Activated CD8-positive, alpha-beta memory T cell treated with anti-CD3 and anti-CD28 coated beads, Interleukin-2, amount 10 ng/mL, durations not matched to agents 7 days and 5 days (primary cell): ENCODE measurements around the gene ADAMTS7. TPM values are rescaled to one million over a fixed set of nuclear protein-coding genes. Genes with fewer than 3 reads are reported as not detected.
"Not testable (repeated sequence)": the region's sequence is repeated elsewhere in the genome, so short reads cannot be mapped to it uniquely, and the experiment has no call there.

ENCODE experiments used
- ATAC-seq: fragments of 150-1000 bp; cut with Tn5 transposase; one replicate; pipeline ENCODE4 v1.10.0; 2021; ENCODE audit warnings: moderate library complexity
- CTCF ChIA-PET: fragments of 350-600 bp; sonication (Branson Sonifier 250); formaldehyde crosslinking; loops from one replicate; lab custom pipeline; 2021; ENCODE audit warnings: antibody characterized with exemption; lab: Charles Lee
- DNase-seq: peaks from one replicate; pipeline ENCODE4 v3.0.0-alpha.2; 2020
- H3K27ac Mint-ChIP-seq: one replicate; pipeline ENCODE4 v1.8.0; 2021; ENCODE audit warnings: mild to moderate bottlenecking, mixed read lengths
- H3K27me3 Mint-ChIP-seq: one replicate; pipeline ENCODE4 v1.8.0; 2021; ENCODE audit warnings: mixed read lengths
- H3K36me3 Mint-ChIP-seq: one replicate; pipeline ENCODE4 v1.8.0; 2021; ENCODE audit warnings: mild to moderate bottlenecking, mixed read lengths
- H3K4me1 Mint-ChIP-seq: one replicate; pipeline ENCODE4 v1.8.0; 2021; ENCODE audit warnings: mixed read lengths
- H3K4me3 Mint-ChIP-seq: one replicate; pipeline ENCODE4 v1.8.0; 2021; ENCODE audit warnings: mild to moderate bottlenecking, moderate library complexity, mixed read lengths
- H3K9me3 Mint-ChIP-seq: one replicate; pipeline ENCODE4 v1.8.0; 2022; ENCODE audit warnings: low read depth, mixed read lengths
- total RNA-seq, 2 experiments: library from RNA; stranded (reverse); gene quantifications; one replicate each; pipeline ENCODE4 v1.2.3, GENCODE V29; 2021

The ADAMTS7 gene
- total RNA-seq, 2 experiments from 2014 or later = 0.18 to 0.28 TPM

DNA sequence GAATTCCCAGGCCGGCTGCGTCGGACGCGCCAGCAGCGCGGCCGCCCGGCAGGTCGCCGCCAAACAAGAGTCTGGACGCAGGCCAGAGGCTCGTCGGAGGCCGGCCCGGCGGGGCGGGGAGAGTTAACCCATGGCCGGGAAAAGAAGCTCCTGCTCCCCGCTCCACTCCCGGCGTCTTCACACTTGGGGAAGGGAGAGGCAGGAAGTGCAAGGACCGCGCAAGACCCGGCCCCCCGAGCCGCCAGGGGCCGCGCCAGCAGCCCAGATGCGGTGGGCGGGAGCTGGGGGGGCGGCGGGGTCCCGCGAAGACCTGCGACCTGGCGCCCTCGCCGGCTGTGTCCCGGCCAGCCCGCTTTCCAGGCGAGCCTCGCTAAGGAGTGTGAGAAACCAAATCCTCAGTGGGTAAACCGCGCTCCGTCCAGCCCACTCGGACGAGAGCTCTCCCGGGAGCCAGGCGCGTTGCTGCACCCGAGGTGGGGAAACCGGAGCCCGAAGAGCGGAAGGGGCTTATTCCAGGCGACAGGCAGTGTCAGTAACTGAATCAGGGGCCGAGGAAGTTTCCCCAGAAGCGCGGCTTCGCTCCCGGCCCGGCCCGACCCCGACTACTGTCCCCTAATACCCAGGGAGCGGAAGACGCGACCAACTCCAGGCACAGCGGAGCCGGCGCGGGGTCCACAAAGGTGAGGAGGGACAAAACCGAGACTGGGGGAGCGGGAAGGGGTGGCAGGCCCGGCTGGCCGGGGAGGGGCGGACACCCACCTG lies 721 bp downstream of the ADAMTS7 start:
- DNase-seq = no peak
- H3K27me3 Mint-ChIP-seq = peaks cover 52% of the 10 kb centered on the region
- CTCF ChIA-PET = interaction anchor here (0.9 to 2.8 kb wide), 4 partner anchors 18 to 171 kb away, joined by 3 to 8 read pairs (median 4); no protein-coding TSS in a partner anchor

DNA sequence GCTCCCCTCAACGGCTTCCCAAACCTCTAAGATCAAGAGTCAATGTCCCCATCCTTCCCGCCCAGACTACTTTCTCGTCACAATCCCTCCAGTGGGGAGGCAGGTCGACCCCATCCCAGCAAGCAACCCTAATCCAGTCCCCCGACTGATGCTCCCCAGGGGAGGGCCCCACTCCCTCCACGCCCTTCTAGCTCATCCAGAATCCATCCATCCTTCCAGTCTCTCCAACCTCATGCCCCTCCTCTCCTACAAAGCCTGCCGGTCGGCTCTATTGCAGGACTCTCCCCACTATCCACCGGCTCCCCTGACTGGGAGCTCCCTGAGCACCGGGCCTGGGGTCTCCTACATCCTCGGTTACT lies 1.3 kb downstream of the ADAMTS7 start:
- peaks cover 6% of the 10 kb centered on the region for H3K4me1 Mint-ChIP-seq
- DNase-seq (no peak), ATAC-seq (no peak)
- peaks cover 3% of the 10 kb centered on the region for H3K36me3 Mint-ChIP-seq
- CTCF ChIA-PET = interaction anchor here (1.0 to 2.8 kb wide), 3 partner anchors 18 to 59 kb away, joined by 3 to 8 read pairs (median 6); no protein-coding TSS in a partner anchor
- peak overlapping the region; percentile 31 for H3K4me3 Mint-ChIP-seq
- H3K9me3 Mint-ChIP-seq = no peaks in the 10 kb centered on the region
- no peak overlapping the region for H3K27ac Mint-ChIP-seq
- peaks cover 52% of the 10 kb centered on the region for H3K27me3 Mint-ChIP-seq

More for the DNA sequence above, 721 bp downstream of the ADAMTS7 start:
- Mint-ChIP-seq H3K27ac (no peak overlapping the region), H3K36me3 (peaks cover 3% of the 10 kb centered on the region), H3K4me1 (peaks cover 6% of the 10 kb centered on the region), H3K4me3 (peak overlapping the region; percentile 37), H3K9me3 (no peaks in the 10 kb centered on the region)
- peak; percentile 3 for ATAC-seq

DNA sequence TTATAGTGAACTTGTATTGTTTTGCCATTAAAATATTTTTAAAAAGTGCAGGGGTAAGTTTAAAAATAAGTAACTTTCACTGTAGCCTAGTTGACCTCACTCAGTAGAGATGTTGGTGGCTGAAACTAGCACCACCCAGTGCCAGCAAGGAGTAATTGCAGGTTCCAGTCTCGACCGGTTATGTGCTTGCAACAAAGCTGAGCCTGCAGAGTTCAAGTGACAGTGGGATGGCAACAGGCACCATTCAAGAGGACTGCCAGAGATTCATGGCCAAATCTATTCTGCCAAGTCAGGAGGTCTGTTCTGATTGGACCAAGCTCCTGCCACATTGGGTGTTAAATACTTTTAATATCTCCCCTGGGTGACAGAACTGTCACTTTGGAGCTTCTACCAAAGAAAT lies 2.7 kb downstream of the ADAMTS7 start:
- Mint-ChIP-seq H3K4me3 (no peak overlapping the region), H3K27me3 (peaks cover 47% of the 10 kb centered on the region), H3K27ac (no peak overlapping the region), H3K9me3 (no peaks in the 10 kb centered on the region), H3K36me3 (peaks cover 3% of the 10 kb centered on the region), H3K4me1 (peaks cover 6% of the 10 kb centered on the region)
- DNase-seq = peak; percentile 51
- ATAC-seq = peak; percentile 44
- CTCF ChIA-PET = interaction anchor here (0.5 to 1.6 kb wide), 6 partner anchors 11 to 60 kb away, joined by 3 to 4 read pairs (median 3); no protein-coding TSS in a partner anchor

- CTCF ChIA-PET = interaction anchor here (0.7 to 1.6 kb wide), 4 partner anchors 48 to 67 kb away, joined by 3 to 4 read pairs (median 4); no protein-coding TSS in a partner anchor
- peaks cover 39% of the 10 kb centered on the region for H3K27me3 Mint-ChIP-seq
- no peak for ATAC-seq
Observed at GRCh38 chr15:78807359-78807758, 3.9 kb downstream of the ADAMTS7 start.

GRCh38 chr15:78804391-78804792 lies 6.9 kb downstream of the ADAMTS7 start:
- no peak overlapping the region for H3K27ac Mint-ChIP-seq
- H3K4me3 Mint-ChIP-seq = no peak overlapping the region
- no peaks in the 10 kb centered on the region for H3K36me3 Mint-ChIP-seq
- ATAC-seq = no peak
- DNase-seq = no peak
- no peaks in the 10 kb centered on the region for H3K9me3 Mint-ChIP-seq
- peaks cover 20% of the 10 kb centered on the region for H3K27me3 Mint-ChIP-seq
- CTCF ChIA-PET = no interaction called here
- no peaks in the 10 kb centered on the region for H3K4me1 Mint-ChIP-seq

More at GRCh38 chr15:78807359-78807758, 3.9 kb downstream of the ADAMTS7 start:
- Mint-ChIP-seq H3K4me3 (no peak overlapping the region), H3K9me3 (no peaks in the 10 kb centered on the region), H3K4me1 (peaks cover 5% of the 10 kb centered on the region), H3K36me3 (peaks cover 3% of the 10 kb centered on the region), H3K27ac (no peak overlapping the region)
- no peak for DNase-seq

GRCh38 chr15:78800806-78801205 lies 10.5 kb downstream of the ADAMTS7 start:
- CTCF ChIA-PET = no interaction called here
- DNase-seq = no peak
- no peaks in the 10 kb centered on the region for H3K36me3 Mint-ChIP-seq
- no peaks in the 10 kb centered on the region for H3K4me1 Mint-ChIP-seq
- H3K27ac Mint-ChIP-seq = no peak overlapping the region
- no peak overlapping the region for H3K4me3 Mint-ChIP-seq
- peaks cover 6% of the 10 kb centered on the region for H3K27me3 Mint-ChIP-seq
- no peaks in the 10 kb centered on the region for H3K9me3 Mint-ChIP-seq
- no peak for ATAC-seq

DNA sequence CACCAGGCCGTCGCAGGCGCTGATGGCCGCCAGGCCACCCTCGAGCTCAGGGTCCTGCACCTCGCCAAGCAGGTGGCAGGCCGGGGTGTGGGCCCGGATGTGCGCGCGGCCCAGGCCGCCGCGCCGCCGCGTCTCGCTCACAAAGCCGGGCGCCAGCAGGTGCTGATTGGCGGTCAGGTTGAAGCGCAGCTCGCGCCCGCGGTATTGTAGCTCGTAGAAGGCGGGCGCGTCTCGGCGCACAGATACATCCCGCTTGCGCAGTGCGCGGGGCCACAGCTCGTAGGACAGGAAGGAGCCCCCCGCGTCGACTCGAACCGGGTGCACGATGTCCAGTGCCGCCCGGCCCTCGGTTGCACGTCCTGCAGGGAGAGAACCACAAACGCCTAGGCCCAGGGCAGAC lies 11.1 kb downstream of the ADAMTS7 start:
- ATAC-seq (no peak), DNase-seq (no peak)
- Mint-ChIP-seq H3K4me1 (no peaks in the 10 kb centered on the region), H3K4me3 (no peak overlapping the region), H3K27me3 (peaks cover 6% of the 10 kb centered on the region), H3K9me3 (no peaks in the 10 kb centered on the region), H3K36me3 (no peaks in the 10 kb centered on the region), H3K27ac (no peak overlapping the region)
- CTCF ChIA-PET = no interaction called here

DNA sequence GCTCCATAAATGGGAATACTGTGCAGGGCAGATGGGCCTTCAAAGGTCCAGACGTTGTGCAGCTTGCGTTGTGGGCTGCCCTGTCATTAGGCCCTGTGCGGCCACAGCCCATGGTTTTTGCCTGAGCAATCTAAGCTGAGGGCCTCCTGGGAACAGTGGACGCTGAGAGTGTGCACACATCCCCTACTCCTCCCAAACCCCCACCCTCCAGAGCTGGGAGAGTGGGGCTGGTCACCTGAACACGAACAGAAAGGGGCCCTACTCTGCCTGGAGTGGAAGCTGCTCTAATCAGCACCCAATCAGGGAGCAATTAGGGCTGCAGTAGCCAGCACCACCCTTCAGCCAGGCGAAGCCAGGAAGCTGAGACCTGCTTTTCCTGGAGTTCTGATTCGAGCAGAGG lies 12.2 kb downstream of the ADAMTS7 start:
- H3K27ac Mint-ChIP-seq, H3K27me3 Mint-ChIP-seq, H3K4me3 Mint-ChIP-seq, H3K9me3 Mint-ChIP-seq, H3K4me1 Mint-ChIP-seq, DNase-seq, ATAC-seq, H3K36me3 Mint-ChIP-seq, CTCF ChIA-PET: not testable (repeated sequence)

DNA sequence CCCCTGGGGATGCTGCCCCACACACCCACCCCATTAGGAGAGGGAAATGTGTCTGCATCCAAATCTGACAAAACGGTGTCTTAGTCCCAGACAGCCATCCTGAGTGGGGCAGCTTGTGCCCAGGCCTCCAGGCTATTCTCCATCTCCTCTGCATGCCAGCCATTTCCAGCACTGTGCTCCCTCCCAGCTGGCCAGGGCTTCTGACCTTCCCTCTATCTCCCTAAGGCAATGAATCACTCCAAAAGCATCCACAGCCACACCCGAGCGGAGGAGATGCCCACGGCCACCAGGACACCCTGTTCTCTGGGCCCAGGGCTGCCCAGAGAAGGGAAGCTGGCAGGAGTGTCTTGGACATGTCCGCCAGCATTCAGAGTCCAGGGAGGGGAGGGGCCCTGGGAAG lies 12.9 kb downstream of the ADAMTS7 start:
- H3K4me3 Mint-ChIP-seq, H3K27ac Mint-ChIP-seq, H3K36me3 Mint-ChIP-seq, H3K27me3 Mint-ChIP-seq, H3K4me1 Mint-ChIP-seq, CTCF ChIA-PET, DNase-seq, H3K9me3 Mint-ChIP-seq, ATAC-seq: not testable (repeated sequence)

GRCh38 chr15:78797951-78798350 lies 13.3 kb downstream of the ADAMTS7 start:
- Mint-ChIP-seq H3K4me3 (no peak overlapping the region), H3K36me3 (no peaks in the 10 kb centered on the region), H3K9me3 (no peaks in the 10 kb centered on the region), H3K27ac (no peak overlapping the region), H3K4me1 (no peaks in the 10 kb centered on the region), H3K27me3 (no peaks in the 10 kb centered on the region)
- DNase-seq (no peak), ATAC-seq (no peak)
- CTCF ChIA-PET = no interaction called here

- H3K27me3 Mint-ChIP-seq = no peaks in the 10 kb centered on the region
- H3K4me3 Mint-ChIP-seq = no peak overlapping the region
- H3K36me3 Mint-ChIP-seq = no peaks in the 10 kb centered on the region
- no peaks in the 10 kb centered on the region for H3K9me3 Mint-ChIP-seq
- no peak overlapping the region for H3K27ac Mint-ChIP-seq
- CTCF ChIA-PET = interaction anchor here (1.3 kb wide), 1 partner anchor 15 kb away, joined by 3 read pairs; the partner anchor contains the start of gene ADAMTS7
- no peaks in the 10 kb centered on the region for H3K4me1 Mint-ChIP-seq
- ATAC-seq (no peak), DNase-seq (no peak)
Observed at GRCh38 chr15:78796510-78796909, 14.8 kb downstream of the ADAMTS7 start.

- CTCF ChIA-PET = no interaction called here
- H3K9me3 Mint-ChIP-seq = no peaks in the 10 kb centered on the region
- no peak overlapping the region for H3K27ac Mint-ChIP-seq
- peaks cover 2% of the 10 kb centered on the region for H3K4me1 Mint-ChIP-seq
- no peaks in the 10 kb centered on the region for H3K36me3 Mint-ChIP-seq
- no peaks in the 10 kb centered on the region for H3K27me3 Mint-ChIP-seq
- no peak for DNase-seq
- no peak overlapping the region for H3K4me3 Mint-ChIP-seq
- no peak for ATAC-seq
Observed at GRCh38 chr15:78795043-78795442, 16.2 kb downstream of the ADAMTS7 start.

DNA sequence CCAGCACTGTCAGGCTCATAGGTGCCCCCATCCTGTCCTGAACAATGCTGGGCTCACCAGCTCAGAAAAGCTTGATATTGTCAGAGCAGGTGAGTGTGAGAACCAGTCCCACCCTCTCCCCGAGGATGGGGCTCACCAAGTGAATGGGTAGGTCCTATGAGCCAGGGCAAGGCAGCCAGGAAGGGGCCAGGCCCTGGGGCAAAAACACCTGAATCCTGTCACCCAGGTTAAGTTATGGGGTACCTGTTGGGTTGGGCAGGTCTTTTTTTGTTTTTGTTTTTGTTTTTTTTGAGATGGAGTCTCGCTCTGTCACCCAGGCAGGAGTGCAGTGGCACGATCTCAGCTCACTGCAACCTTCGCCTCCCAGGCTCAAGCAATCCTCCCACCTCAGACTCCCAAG lies 16.8 kb downstream of the ADAMTS7 start:
- H3K27me3 Mint-ChIP-seq, DNase-seq, ATAC-seq, H3K4me1 Mint-ChIP-seq, H3K27ac Mint-ChIP-seq, CTCF ChIA-PET, H3K4me3 Mint-ChIP-seq, H3K36me3 Mint-ChIP-seq, H3K9me3 Mint-ChIP-seq: not testable (repeated sequence)

- CTCF ChIA-PET = interaction anchor here (2.9 kb wide), 1 partner anchor 20 kb away, joined by 8 read pairs; the partner anchor contains the start of gene ADAMTS7
- no peak overlapping the region for H3K27ac Mint-ChIP-seq
- peaks cover 4% of the 10 kb centered on the region for H3K4me1 Mint-ChIP-seq
- no peaks in the 10 kb centered on the region for H3K36me3 Mint-ChIP-seq
- no peak overlapping the region for H3K4me3 Mint-ChIP-seq
- DNase-seq (no peak), ATAC-seq (no peak)
- no peaks in the 10 kb centered on the region for H3K9me3 Mint-ChIP-seq
- peaks cover 2% of the 10 kb centered on the region for H3K27me3 Mint-ChIP-seq
Observed at GRCh38 chr15:78791357-78791756, 19.9 kb downstream of the ADAMTS7 start.
